Measurements from ENCODE around the gene REEP3. TPM values are rescaled to one million over a fixed set of nuclear protein-coding genes. Genes with fewer than 3 reads are reported as not detected.

REEP3 gene
- total RNA-seq, 4 donors from 2014 or later = 11.6 to 67.1 (median 44.0) TPM

DNA sequence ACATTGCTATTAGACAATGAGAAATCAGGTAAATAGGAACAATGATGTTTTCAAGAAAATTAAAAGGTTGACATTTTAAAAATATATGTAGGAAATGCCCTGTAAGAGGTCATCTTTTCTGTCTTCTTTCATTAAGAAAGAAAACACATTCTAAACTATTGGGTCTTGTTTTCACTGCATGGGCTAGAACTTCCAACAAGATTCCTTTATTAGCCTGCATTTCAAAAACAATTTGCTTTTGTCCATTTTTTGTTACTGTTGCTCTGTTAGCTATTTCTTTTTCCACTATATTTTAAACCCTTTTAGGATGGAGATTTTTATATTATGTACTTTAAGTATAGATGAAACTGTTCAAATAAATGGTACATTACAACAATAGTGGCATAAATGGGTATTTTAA is 9.2 kb downstream of the REEP3 start:
- H3K27ac ChIP-seq = no peak overlapping the region
- DNase-seq = no peak
- no peaks in the 10 kb centered on the region for H3K9me3 ChIP-seq
- no peak for TF ChIP-seq CTCF (IDR thresholded peaks at IDR 0.05)
- no peak for TF ChIP-seq POLR2A (IDR thresholded peaks at IDR 0.05)
- H3K27me3 ChIP-seq = no peaks in the 10 kb centered on the region
- H3K36me3 ChIP-seq = no peaks in the 10 kb centered on the region
- H3K4me1 ChIP-seq = no peaks in the 10 kb centered on the region
- no peak overlapping the region for H3K4me3 ChIP-seq

- no peaks in the 10 kb centered on the region for H3K9me3 ChIP-seq
- no peaks in the 10 kb centered on the region for H3K36me3 ChIP-seq
- DNase-seq = no peak
- H3K4me3 ChIP-seq = no peak overlapping the region
- H3K4me1 ChIP-seq = no peaks in the 10 kb centered on the region
- no peaks in the 10 kb centered on the region for H3K27me3 ChIP-seq
- H3K27ac ChIP-seq = no peak overlapping the region
- TF ChIP-seq CTCF (IDR thresholded peaks at IDR 0.05) = no peak
- TF ChIP-seq POLR2A (IDR thresholded peaks at IDR 0.05) = no peak
Observed at GRCh38 chr10:63534723-63535122, 13.5 kb downstream of the REEP3 start.

DNA sequence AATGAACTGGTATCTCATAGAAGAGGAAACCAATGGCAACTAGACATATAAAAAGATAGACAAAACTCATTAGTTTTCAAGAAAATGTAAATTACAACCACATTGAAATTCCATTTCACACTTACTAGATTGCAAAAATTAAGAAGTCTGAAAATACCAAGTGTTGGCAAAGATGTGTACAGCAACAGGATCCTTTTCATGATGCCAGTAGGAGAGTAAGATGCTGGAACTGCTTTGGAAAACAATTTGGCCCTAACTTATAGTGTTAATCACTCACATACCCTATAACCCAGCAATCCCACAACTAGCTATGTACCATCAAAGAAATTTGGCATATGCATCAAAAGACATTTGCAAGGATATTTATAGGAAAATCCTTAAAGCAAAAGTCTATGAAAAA is 15.5 kb downstream of the REEP3 start:
- Histone ChIP-seq H3K4me1 (no peaks in the 10 kb centered on the region), H3K27me3 (no peaks in the 10 kb centered on the region), H3K9me3 (no peaks in the 10 kb centered on the region), H3K36me3 (no peaks in the 10 kb centered on the region), H3K27ac (no peak overlapping the region), H3K4me3 (no peak overlapping the region)
- no peak for TF ChIP-seq CTCF (IDR thresholded peaks at IDR 0.05)
- TF ChIP-seq POLR2A (IDR thresholded peaks at IDR 0.05) = no peak
- DNase-seq = no peak

DNA sequence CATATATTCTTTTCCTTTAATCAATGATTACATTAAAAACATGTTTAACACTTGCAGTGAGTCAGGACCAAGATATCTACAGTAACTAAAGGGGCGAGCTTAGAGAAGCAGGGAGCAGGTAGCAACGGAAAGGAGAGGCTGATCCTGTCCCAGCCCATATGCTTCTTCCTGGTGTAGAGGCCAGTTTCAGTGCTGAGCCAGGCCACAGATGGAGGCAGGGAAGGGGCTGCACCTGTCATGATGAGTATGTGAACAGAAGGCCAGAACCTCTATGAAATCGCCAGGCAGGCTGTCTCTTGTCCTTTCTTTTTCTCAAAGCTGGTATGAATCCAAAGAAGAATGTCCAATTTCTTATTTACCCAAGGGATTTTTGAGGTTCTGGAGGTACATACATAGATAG is 16.3 kb downstream of the REEP3 start:
- no peak overlapping the region for H3K27ac ChIP-seq
- DNase-seq = no peak
- no peaks in the 10 kb centered on the region for H3K27me3 ChIP-seq
- peaks cover 0 to 4% (median 0%) of the 10 kb centered on the region in 4 donors for H3K4me1 ChIP-seq
- H3K36me3 ChIP-seq = no peaks in the 10 kb centered on the region
- no peak overlapping the region for H3K4me3 ChIP-seq
- TF ChIP-seq CTCF (IDR thresholded peaks at IDR 0.05) (no peak), POLR2A (IDR thresholded peaks at IDR 0.05) (no peak)
- no peaks in the 10 kb centered on the region for H3K9me3 ChIP-seq

DNA sequence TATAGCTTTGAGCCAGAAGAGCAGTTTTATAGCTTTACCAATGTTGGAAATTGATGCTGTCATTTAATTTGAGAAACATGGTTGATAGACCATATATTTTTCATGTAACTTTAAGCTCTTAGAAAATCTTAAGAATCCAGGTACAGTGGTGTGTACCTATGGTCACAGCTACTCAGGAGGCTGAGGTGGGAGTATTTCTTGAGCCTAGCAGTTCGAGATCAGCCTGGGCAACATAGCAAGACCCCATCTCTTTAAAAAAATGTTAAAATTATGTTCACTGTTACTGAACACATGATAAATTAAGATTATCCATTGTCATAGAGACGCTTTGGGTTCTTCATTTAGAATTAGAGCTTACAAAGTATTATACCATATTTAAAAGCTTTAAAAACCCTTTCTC is 18.2 kb downstream of the REEP3 start:
- no peak overlapping the region for H3K4me3 ChIP-seq
- no peak for TF ChIP-seq CTCF (IDR thresholded peaks at IDR 0.05)
- no peak for TF ChIP-seq POLR2A (IDR thresholded peaks at IDR 0.05)
- H3K36me3 ChIP-seq = no peaks in the 10 kb centered on the region
- DNase-seq = no peak
- no peaks in the 10 kb centered on the region for H3K9me3 ChIP-seq
- H3K27ac ChIP-seq = no peak overlapping the region
- peaks cover 0 to 8% (median 0%) of the 10 kb centered on the region in 4 donors for H3K4me1 ChIP-seq
- H3K27me3 ChIP-seq = no peaks in the 10 kb centered on the region

DNA sequence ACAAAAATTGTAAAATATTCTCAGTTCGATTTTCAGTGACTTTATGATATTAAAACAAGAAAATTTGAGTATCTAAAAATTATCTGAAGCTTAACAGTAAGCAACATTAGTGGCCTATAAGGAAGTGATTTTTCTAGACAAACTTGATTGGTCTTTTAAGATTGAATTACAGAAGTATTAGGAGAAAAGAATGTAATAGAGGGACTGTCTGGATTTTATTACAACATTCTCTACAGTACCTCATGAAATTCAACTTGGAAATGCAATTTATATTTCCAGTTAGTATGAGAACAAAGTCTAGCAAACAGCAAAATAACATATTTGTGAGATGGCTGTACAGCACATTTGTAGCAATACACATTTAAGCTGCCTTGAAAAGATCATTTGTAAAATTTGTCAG is 18.8 kb downstream of the REEP3 start:
- Histone ChIP-seq H3K4me1 (peaks cover 0 to 14% (median 0%) of the 10 kb centered on the region in 4 donors), H3K9me3 (no peaks in the 10 kb centered on the region), H3K36me3 (no peaks in the 10 kb centered on the region), H3K27ac (no peak overlapping the region), H3K27me3 (no peaks in the 10 kb centered on the region), H3K4me3 (no peak overlapping the region)
- no peak for DNase-seq
- TF ChIP-seq CTCF (IDR thresholded peaks at IDR 0.05) (no peak), POLR2A (IDR thresholded peaks at IDR 0.05) (no peak)

All from Peyer's patch (tissue), 4 donors.